SK-N-SH treated with all-trans-retinoic acid at 6 μM for 48 hours (cell line): Measurements from ENCODE around the gene MRGPRD.

ENCODE experiments used
- ARNTL ChIP-seq: fragments of 450-650 bp; formaldehyde crosslinking; IDR thresholded peaks from 2 replicates; pipeline ENCODE4 v1.5.0; 2020; ENCODE audit warnings: low read depth, mild to moderate bottlenecking, moderate library complexity, borderline replicate concordance
- ESRRG ChIP-seq: fragments of 250-450 bp; sonication (Bioruptor Pico); IDR thresholded peaks from 2 replicates; pipeline ENCODE4 v1.6.1; 2021; ENCODE audit warnings: mild to moderate bottlenecking
- GLIS3 ChIP-seq: fragments of 250-450 bp; sonication (Bioruptor Pico); IDR thresholded peaks from 2 replicates; pipeline ENCODE4 v1.5.0; 2020; ENCODE audit warnings: mild to moderate bottlenecking, moderate library complexity
- ZC3H10 ChIP-seq: fragments of 250-450 bp; sonication (Bioruptor Pico); IDR thresholded peaks from 2 replicates; pipeline ENCODE4 v1.5.1; 2021; ENCODE audit warnings: mild to moderate bottlenecking, moderate library complexity
- ZFP3 ChIP-seq: fragments of 250-450 bp; sonication (Bioruptor Pico); IDR thresholded peaks from 2 replicates; pipeline ENCODE4 v1.5.0; 2020; ENCODE audit warnings: mild to moderate bottlenecking, moderate library complexity
- ZFP30 ChIP-seq: fragments of 450-650 bp; formaldehyde crosslinking; IDR thresholded peaks from 2 replicates; pipeline ENCODE4 v1.5.0; 2022; ENCODE audit warnings: mild to moderate bottlenecking, moderate library complexity
- ZNF70 ChIP-seq: fragments of 450-650 bp; formaldehyde crosslinking; IDR thresholded peaks from 2 replicates; pipeline ENCODE4 v1.5.0; 2020; ENCODE audit warnings: mild to moderate bottlenecking, moderate library complexity
- ZNF8 ChIP-seq: fragments of 450-650 bp; formaldehyde crosslinking; IDR thresholded peaks from 2 replicates; pipeline ENCODE4 v1.5.0; 2020; ENCODE audit warnings: mild to moderate bottlenecking, moderate library complexity
- TF ChIP-seq, protein P1 (sequence below): fragments of 250-450 bp; sonication (Bioruptor Pico); IDR thresholded peaks from 2 replicates; pipeline ENCODE4 v1.8.0; 2021; ENCODE audit warnings: low read depth, mild to moderate bottlenecking, moderate library complexity, borderline replicate concordance
- TF ChIP-seq, protein P2 (sequence below): fragments of 250-450 bp; sonication (Bioruptor Pico); IDR thresholded peaks from 2 replicates; pipeline ENCODE4 v1.5.1; 2021; ENCODE audit warnings: mild to moderate bottlenecking, moderate library complexity
- TF ChIP-seq, protein P3 (sequence below): fragments of 250-450 bp; sonication (Bioruptor Pico); IDR thresholded peaks from 2 replicates; pipeline ENCODE4 v1.5.1; 2020; ENCODE audit warnings: low read depth, mild to moderate bottlenecking, moderate library complexity
- TF ChIP-seq, protein P4 (sequence below): fragments of 250-450 bp; sonication (Bioruptor Pico); IDR thresholded peaks from 2 replicates; pipeline ENCODE4 v1.8.0; 2020; ENCODE audit warnings: mild to moderate bottlenecking, moderate library complexity, borderline replicate concordance

DNA sequence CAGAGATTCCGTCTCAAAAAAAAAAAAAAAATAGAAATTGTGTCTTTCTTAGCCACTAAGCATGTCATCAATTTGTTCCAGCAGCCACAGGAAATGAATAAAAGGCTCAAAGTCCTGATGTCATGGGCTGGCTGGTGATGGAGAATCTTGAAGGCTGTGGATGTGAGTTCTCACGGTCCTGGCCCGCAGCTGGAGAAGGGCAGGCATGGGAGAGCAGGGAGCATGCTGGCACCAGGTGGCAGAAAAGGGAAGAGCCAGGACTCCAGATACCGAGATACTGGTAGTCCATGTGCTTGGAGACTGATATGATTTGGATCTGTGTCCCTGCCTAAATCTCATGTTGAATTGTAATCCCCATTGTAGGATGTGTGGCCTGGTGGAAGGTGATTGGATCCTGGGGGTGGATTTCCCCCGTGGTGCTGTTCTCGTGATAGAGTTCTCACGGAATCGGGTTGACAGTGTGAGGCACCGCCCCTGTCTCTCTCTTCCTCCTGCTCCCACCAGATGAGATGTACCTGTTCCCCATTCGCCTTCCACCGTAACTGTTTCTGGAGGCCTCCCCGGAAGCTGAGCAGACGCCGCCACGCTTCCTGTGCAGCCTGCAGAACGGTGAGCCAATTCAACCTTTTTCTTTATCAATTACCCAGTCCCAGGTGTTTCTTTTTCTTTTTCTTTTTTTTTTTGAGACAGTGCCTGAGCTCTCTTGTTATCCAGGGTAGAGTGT is 18.1 kb downstream of the MRGPRD start:
- TF ChIP-seq ZNF8, result no peak
- no peak for TF ChIP-seq ZNF70 (CRISPR knock-in tag)
- TF ChIP-seq GLIS3 (CRISPR knock-in tag), result no peak
- TF ChIP-seq, protein P1, sequence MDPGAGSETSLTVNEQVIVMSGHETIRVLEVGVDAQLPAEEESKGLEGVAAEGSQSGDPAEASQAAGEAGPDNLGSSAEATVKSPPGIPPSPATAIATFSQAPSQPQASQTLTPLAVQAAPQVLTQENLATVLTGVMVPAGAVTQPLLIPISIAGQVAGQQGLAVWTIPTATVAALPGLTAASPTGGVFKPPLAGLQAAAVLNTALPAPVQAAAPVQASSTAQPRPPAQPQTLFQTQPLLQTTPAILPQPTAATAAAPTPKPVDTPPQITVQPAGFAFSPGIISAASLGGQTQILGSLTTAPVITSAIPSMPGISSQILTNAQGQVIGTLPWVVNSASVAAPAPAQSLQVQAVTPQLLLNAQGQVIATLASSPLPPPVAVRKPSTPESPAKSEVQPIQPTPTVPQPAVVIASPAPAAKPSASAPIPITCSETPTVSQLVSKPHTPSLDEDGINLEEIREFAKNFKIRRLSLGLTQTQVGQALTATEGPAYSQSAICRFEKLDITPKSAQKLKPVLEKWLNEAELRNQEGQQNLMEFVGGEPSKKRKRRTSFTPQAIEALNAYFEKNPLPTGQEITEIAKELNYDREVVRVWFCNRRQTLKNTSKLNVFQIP (CRISPR knock-in tag), result no peak
- TF ChIP-seq, protein P2, sequence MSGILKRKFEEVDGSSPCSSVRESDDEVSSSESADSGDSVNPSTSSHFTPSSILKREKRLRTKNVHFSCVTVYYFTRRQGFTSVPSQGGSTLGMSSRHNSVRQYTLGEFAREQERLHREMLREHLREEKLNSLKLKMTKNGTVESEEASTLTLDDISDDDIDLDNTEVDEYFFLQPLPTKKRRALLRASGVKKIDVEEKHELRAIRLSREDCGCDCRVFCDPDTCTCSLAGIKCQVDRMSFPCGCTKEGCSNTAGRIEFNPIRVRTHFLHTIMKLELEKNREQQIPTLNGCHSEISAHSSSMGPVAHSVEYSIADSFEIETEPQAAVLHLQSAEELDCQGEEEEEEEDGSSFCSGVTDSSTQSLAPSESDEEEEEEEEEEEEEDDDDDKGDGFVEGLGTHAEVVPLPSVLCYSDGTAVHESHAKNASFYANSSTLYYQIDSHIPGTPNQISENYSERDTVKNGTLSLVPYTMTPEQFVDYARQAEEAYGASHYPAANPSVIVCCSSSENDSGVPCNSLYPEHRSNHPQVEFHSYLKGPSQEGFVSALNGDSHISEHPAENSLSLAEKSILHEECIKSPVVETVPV (CRISPR knock-in tag), result no peak
- TF ChIP-seq ZFP3 (CRISPR knock-in tag), result no peak
- TF ChIP-seq ZFP30 (CRISPR knock-in tag), result no peak
- TF ChIP-seq, protein P3, sequence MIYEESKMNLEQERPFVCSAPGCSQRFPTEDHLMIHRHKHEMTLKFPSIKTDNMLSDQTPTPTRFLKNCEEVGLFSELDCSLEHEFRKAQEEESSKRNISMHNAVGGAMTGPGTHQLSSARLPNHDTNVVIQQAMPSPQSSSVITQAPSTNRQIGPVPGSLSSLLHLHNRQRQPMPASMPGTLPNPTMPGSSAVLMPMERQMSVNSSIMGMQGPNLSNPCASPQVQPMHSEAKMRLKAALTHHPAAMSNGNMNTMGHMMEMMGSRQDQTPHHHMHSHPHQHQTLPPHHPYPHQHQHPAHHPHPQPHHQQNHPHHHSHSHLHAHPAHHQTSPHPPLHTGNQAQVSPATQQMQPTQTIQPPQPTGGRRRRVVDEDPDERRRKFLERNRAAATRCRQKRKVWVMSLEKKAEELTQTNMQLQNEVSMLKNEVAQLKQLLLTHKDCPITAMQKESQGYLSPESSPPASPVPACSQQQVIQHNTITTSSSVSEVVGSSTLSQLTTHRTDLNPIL (CRISPR knock-in tag), result no peak
- TF ChIP-seq, protein P4, sequence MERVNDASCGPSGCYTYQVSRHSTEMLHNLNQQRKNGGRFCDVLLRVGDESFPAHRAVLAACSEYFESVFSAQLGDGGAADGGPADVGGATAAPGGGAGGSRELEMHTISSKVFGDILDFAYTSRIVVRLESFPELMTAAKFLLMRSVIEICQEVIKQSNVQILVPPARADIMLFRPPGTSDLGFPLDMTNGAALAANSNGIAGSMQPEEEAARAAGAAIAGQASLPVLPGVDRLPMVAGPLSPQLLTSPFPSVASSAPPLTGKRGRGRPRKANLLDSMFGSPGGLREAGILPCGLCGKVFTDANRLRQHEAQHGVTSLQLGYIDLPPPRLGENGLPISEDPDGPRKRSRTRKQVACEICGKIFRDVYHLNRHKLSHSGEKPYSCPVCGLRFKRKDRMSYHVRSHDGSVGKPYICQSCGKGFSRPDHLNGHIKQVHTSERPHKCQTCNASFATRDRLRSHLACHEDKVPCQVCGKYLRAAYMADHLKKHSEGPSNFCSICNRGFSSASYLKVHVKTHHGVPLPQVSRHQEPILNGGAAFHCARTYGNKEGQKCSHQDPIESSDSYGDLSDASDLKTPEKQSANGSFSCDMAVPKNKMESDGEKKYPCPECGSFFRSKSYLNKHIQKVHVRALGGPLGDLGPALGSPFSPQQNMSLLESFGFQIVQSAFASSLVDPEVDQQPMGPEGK (CRISPR knock-in tag), result no peak
- no peak for TF ChIP-seq ZC3H10
- no peak for TF ChIP-seq ESRRG (CRISPR knock-in tag)
- TF ChIP-seq ARNTL (CRISPR knock-in tag), result no peak
